Aorta (tissue), 5 donors: Measurements from ENCODE around the gene NSL1. TPM values are rescaled to one million over a fixed set of nuclear protein-coding genes. Genes with fewer than 3 reads are reported as not detected.

ENCODE experiments used
- ATAC-seq: fragments of 200-7000 bp; cut with Tn5 transposase; one replicate; pipeline ENCODE4 v1.9.1; 2022; ENCODE audit warnings: moderate library complexity; ENCODE audit not compliant: low FRiP score
- DNase-seq, 2 donors: peaks; one replicate each; pipeline ENCODE4 v3.0.0-alpha.2; 2020
- H3K27ac ChIP-seq, 2 donors: one replicate each; pipeline ENCODE4 v1.5.1; 2013; ENCODE audit warnings: low read length in 2 of 2, mild to moderate bottlenecking in 2 of 2, moderate library complexity in 2 of 2, control low read depth in 1 of 2, inconsistent platforms in 1 of 2, low read depth in 1 of 2
- H3K27me3 ChIP-seq, 2 donors: one replicate each; pipeline ENCODE4 v1.6.1; 2013; ENCODE audit warnings: control low read depth in 1 of 2, low read length in 1 of 2, mild to moderate bottlenecking in 1 of 2, moderate library complexity in 1 of 2; ENCODE audit not compliant: insufficient read depth in 2 of 2, control insufficient read depth in 1 of 2
- H3K36me3 ChIP-seq, 2 donors: one replicate each; pipeline ENCODE4 v1.6.1; 2013; ENCODE audit warnings: control low read depth in 1 of 2, low read length in 1 of 2, mild to moderate bottlenecking in 1 of 2; ENCODE audit not compliant: insufficient read depth in 2 of 2, control insufficient read depth in 1 of 2
- H3K4me1 ChIP-seq, 2 donors: one replicate each; pipeline ENCODE4 v1.6.1; 2013; ENCODE audit warnings: low read length in 2 of 2, control low read depth in 1 of 2, mild to moderate bottlenecking in 1 of 2, moderate library complexity in 1 of 2; ENCODE audit not compliant: insufficient read depth in 2 of 2, control insufficient read depth in 1 of 2
- H3K4me3 ChIP-seq, 2 donors: one replicate each; pipeline ENCODE4 v1.5.1; 2013; ENCODE audit warnings: low read length in 2 of 2, control low read depth in 1 of 2, mild to moderate bottlenecking in 1 of 2
- H3K9me3 ChIP-seq: one replicate; pipeline ENCODE4 v1.6.1; 2013; ENCODE audit warnings: mild to moderate bottlenecking, low read length; ENCODE audit not compliant: control insufficient read depth
- WGBS, 2 donors: extraction: QIAGEN DNeasy Blood & Tissue Kit; methylation state at CpG; one replicate each; pipeline ENCODE4 v1.1.7; 2013; 5-methylcytosine and 5-hydroxymethylcytosine counted together
- intact Hi-C, 2 donors: fragments of 100-400 bp; cut with DNase I; formaldehyde crosslinking; loops; one replicate each; pipeline versions ENCODE4 v1.14.2 to v1.15.0; 2022
- polyA plus RNA-seq, 2 donors: library from polyadenylated mRNA; stranded (reverse); fragments of 200-250 nt; gene quantifications; one replicate each; pipeline ENCODE4 v1.2.3, GENCODE V29; 2013
- total RNA-seq, 2 donors: library from RNA; stranded (reverse); fragmentation: NEBNext Ultra II Directional; extraction: Animal tissue kit (Norgen Biotek cat#: 25700); gene quantifications; one replicate each; pipeline ENCODE4 v1.2.1, GENCODE V29; 2021
- donor health status: healthy with polysubstance abuse.
- donor health status: Bipolar disorder and iron deficiency.
- donor health status: DM: no; HTN: no; CAD: no.
- donor health status: DM: no; HTN: no; CAD: no.
- donor health status: DM: yes; HTN: yes; CAD: no.

NSL1 gene
- total and polyA plus RNA-seq, 4 donors, result 17.7 to 30.5 (median 27.7) TPM

- Histone ChIP-seq H3K27ac (no peak overlapping the region), H3K36me3 (no peaks in the 10 kb centered on the region), H3K27me3 (no peaks in the 10 kb centered on the region), H3K4me1 (no peaks in the 10 kb centered on the region), H3K9me3 (no peaks in the 10 kb centered on the region), H3K4me3 (no peak overlapping the region)
- WGBS, 2 donors, result 90 to 93% methylated on average over 6 of the region's 6 CpGs
- intact Hi-C loops, result no loop called here
- DNase-seq (no peak), ATAC-seq (no peak)
Measured at GRCh38 chr1:212684076-212684475, 107.5 kb downstream of the NSL1 start.

- DNase-seq, result peak in 1 of 2 donors; percentile 64
- Histone ChIP-seq H3K4me1 (no peaks in the 10 kb centered on the region), H3K27ac (no peak overlapping the region), H3K36me3 (no peaks in the 10 kb centered on the region), H3K27me3 (no peaks in the 10 kb centered on the region), H3K4me3 (no peak overlapping the region), H3K9me3 (no peaks in the 10 kb centered on the region)
- WGBS, 2 donors, result 72 to 84% methylated on average over 7 of the region's 7 CpGs
- peak; percentile 58 for ATAC-seq
- intact Hi-C loops, result no loop called here
Measured at GRCh38 chr1:212683357-212683722, 108.2 kb downstream of the NSL1 start.

DNA sequence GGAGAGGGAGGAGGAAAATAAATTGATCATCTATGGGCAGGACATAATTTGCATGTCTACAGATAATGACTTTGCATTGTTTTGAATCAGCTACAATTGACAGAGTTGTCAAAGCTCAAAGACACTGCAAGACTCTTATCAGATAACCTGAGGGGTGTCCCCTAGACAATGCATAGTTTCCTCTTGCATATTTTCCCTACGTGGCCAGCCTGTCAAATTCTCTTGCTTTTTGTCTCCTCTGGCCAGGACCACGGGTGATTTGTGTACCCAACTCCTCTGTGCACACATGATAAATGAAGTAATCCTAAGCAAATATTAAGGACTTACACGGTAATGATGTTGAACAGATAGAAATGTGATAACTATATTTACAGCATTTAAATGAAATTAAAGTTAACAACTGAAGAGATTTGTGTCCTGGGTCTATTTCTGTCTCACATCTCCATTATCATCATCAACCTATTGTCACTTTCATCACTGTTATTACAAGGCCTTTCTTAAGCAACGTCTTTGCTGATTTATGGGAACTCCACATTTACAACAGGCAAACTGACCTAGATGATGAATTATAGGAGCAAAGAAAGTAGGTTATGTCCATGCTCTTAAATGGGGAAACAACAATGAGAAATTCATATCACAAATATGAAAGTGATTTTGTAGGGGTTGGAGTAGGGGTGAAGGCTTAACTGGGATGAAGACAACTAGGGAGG lies 110.7 kb downstream of the NSL1 start:
- Histone ChIP-seq H3K9me3 (no peaks in the 10 kb centered on the region), H3K27me3 (no peaks in the 10 kb centered on the region), H3K36me3 (no peaks in the 10 kb centered on the region), H3K4me3 (no peak overlapping the region), H3K4me1 (no peaks in the 10 kb centered on the region), H3K27ac (no peak overlapping the region)
- WGBS, 2 donors, result 26 to 28% methylated on average over 4 of the region's 4 CpGs
- intact Hi-C loops, result no loop called here
- no peak for DNase-seq
- no peak for ATAC-seq

GRCh38 chr1:212678456-212679410 lies 112.8 kb downstream of the NSL1 start:
- 67 to 69% methylated on average over 11 of the region's 11 CpGs for WGBS, 2 donors
- DNase-seq (no peak), ATAC-seq (no peak)
- Histone ChIP-seq H3K27me3 (no peaks in the 10 kb centered on the region), H3K27ac (no peak overlapping the region), H3K9me3 (no peaks in the 10 kb centered on the region), H3K4me1 (no peaks in the 10 kb centered on the region), H3K36me3 (no peaks in the 10 kb centered on the region), H3K4me3 (no peak overlapping the region)
- intact Hi-C loops, result no loop called here

DNA sequence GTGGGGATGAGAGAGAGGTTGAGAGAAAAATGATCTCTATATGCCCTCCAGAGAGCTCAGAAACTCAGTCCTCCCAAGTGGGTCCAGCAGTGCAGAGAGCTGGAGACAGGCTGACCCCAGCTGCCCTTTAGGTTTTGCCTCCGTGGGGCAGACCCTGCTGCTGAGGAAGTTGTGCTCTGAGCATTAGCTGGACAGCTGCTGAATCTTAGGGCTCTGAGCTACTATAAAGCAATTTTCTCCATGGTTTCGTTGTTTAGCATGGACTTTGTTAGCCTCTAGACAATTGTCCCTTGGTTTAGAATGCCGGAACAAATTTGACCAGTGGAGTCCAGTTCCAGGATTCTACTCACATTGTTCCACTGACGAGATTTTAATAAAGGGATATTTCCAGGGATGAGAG lies 114.0 kb downstream of the NSL1 start:
- Histone ChIP-seq H3K4me1 (no peaks in the 10 kb centered on the region), H3K27me3 (no peaks in the 10 kb centered on the region), H3K36me3 (no peaks in the 10 kb centered on the region), H3K9me3 (no peaks in the 10 kb centered on the region), H3K27ac (no peak overlapping the region), H3K4me3 (no peak overlapping the region)
- intact Hi-C loops, result no loop called here
- DNase-seq, result no peak
- ATAC-seq, result no peak
- WGBS, 2 donors, result 78 to 82% methylated on average over 4 of the region's 4 CpGs

DNA sequence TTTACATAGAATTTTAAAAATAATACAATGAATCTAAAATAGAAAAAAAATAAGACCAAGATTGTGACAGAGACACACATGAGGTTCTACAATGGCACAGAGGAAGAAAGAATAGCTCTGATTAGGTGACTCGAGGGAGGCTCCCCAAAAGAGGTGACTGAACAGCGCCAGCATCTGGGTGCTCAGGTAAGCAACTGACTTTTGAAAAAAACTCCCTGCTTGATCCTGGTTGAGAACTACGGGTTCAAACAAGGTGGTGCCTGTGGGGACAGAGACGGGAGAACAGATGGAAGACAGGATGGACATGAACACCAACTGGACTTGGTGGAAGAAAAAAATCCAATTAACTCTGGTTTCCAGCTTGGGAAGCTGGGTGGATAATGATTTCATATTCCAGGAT lies 114.4 kb downstream of the NSL1 start:
- 84 to 86% methylated on average over 4 of the region's 4 CpGs for WGBS, 2 donors
- no peak overlapping the region for H3K27ac ChIP-seq

More for the DNA sequence above, 114.4 kb downstream of the NSL1 start:
- DNase-seq, result no peak
- no peaks in the 10 kb centered on the region for H3K4me1 ChIP-seq
- no peak for ATAC-seq
- no peaks in the 10 kb centered on the region for H3K9me3 ChIP-seq
- no peaks in the 10 kb centered on the region for H3K36me3 ChIP-seq
- H3K4me3 ChIP-seq, result no peak overlapping the region
- intact Hi-C loops, result no loop called here
- no peaks in the 10 kb centered on the region for H3K27me3 ChIP-seq

Other genes with a start within 250 kb of the NSL1 start
- 100 to 1,000 TPM in 1 of 2 donors, 10 to 100 TPM in 1; 28.1 to 265 TPM for gene ATF3, start 183.0 kb downstream of the NSL1 start, total RNA-seq
- gene ATF3, start 183.0 kb downstream of the NSL1 start, polyA plus RNA-seq, result 10 to 100 TPM; 22.7 to 60.9 TPM
- 10 to 100 TPM in 1 of 2 donors, 1 to 10 TPM in 1; 5.5 to 13.9 TPM for gene BATF3, start 91.9 kb downstream of the NSL1 start, total RNA-seq
- 1 to 10 TPM; 5.9 to 8.8 TPM for gene BATF3, start 91.9 kb downstream of the NSL1 start, polyA plus RNA-seq
- gene TATDN3, start 117 bp upstream of the NSL1 start, total RNA-seq, result 10 to 100 TPM; 10.9 to 11.4 TPM
- gene TATDN3, start 117 bp upstream of the NSL1 start, polyA plus RNA-seq, result 10 to 100 TPM; 10.1 to 27.0 TPM
- under 1 TPM in 1 of 2 donors, not detected in 1; 0.78 TPM for gene SPATA45, start 55.9 kb upstream of the NSL1 start, total RNA-seq
- not detected for gene SPATA45, start 55.9 kb upstream of the NSL1 start, polyA plus RNA-seq
- gene FLVCR1, start 66.5 kb upstream of the NSL1 start, total RNA-seq, result 1 to 10 TPM; 6.9 to 7.7 TPM
- gene FLVCR1, start 66.5 kb upstream of the NSL1 start, polyA plus RNA-seq, result 1 to 10 TPM; 2.6 to 3.0 TPM
- gene VASH2, start 158.8 kb upstream of the NSL1 start, total RNA-seq, result 1 to 10 TPM in 1 of 2 donors, under 1 TPM in 1; 0.29 to 1.8 TPM
- gene VASH2, start 158.8 kb upstream of the NSL1 start, polyA plus RNA-seq, result under 1 TPM; 0.26 to 0.38 TPM
- gene ANGEL2, start 224.1 kb upstream of the NSL1 start, total RNA-seq, result 10 to 100 TPM; 33.5 to 40.4 TPM
- gene ANGEL2, start 224.1 kb upstream of the NSL1 start, polyA plus RNA-seq, result 10 to 100 TPM; 10.6 to 24.7 TPM